GM18511 (cell line): ENCODE data around the gene USE1.
A peak's percentile ranks its signal among the peaks of the same experiment; 100 is the strongest.

ENCODE experiments used
- ATAC-seq: cut with Tn5 transposase; IDR thresholded peaks from one replicate; pipeline ENCODE4 v1.9.1; 2021; ENCODE audit warnings: mild to moderate bottlenecking, moderate library complexity; ENCODE audit not compliant: unreplicated experiment

USE1 gene

DNA sequence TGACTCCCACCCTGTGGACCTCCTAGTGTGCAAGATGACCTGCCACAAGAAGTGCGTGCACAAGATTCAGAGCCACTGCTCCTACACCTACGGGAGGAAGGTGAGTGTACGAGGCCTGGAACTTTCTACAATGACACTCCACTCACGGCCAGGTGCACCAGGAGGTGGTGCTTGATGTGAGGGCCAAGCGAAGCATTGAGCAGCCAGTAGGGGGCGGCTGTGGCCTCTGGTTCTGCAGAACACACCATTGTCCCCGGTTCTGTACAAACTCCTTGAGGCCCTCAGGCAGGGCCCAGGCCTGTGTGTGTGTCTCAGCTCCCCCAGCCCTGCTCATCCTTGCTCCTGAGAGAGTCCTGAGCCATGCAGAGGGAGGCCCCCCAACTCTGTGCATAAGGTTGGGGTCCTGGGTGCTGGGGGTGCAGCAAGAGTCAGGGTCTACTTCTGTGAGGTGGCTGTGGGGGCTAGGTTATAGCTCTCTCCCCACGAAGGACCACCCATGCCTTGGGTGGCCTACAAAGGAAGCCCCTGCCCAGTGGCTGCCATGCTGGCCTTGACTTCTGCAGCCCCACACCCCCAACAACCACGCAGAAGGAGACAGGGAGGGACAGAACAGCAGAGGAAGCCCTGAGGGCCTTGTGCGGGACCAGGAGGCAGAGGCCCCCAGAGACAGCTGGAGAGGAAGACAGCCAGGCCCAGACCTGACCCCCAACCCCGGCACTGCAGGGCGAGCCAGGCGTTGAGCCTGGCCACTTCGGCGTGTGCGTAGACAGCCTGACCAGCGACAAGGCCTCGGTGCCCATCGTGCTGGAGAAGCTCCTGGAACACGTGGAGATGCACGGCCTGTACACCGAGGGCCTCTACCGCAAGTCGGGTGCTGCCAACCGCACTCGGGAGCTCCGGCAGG is 9.7 kb upstream of the USE1 start:
- no peak for ATAC-seq

DNA sequence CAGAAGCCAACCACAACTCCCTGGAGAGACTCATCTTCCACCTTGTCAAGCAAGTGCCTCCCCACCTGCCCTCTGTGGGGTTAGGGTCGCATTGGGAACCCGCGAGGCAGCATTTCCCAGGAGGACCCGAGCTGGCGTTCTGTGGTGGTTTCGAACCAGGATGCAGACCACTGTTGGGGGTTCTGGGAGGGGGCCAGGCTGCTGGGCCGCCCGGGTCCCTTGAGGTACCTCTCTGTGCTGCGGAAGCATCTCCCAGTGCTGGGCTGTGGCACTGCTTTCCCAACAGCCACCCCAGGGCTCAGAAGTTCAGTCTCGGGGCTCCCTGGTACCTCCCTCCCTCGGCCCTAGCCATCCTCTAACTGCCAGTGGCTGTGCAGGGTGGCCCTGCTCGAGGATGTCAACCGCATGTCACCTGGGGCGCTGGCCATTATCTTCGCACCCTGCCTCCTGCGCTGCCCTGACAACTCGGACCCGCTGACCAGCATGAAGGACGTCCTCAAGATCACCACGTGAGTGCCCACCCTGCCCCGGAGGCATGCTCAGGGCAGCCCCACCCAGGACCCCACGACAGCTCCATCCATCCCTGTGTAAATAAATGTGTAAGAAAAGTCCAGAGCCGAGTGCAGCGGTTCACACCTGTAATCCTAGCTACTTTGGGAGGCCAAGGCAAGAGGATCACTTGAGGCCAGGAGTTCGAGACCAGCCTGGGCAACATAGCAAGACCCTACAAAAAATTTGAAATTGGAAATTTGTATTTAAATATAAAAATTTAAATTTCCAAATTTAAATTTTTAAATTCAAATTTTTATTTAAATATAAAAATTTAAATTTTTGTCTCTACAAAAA is 8.2 kb upstream of the USE1 start:
- no peak for ATAC-seq

DNA sequence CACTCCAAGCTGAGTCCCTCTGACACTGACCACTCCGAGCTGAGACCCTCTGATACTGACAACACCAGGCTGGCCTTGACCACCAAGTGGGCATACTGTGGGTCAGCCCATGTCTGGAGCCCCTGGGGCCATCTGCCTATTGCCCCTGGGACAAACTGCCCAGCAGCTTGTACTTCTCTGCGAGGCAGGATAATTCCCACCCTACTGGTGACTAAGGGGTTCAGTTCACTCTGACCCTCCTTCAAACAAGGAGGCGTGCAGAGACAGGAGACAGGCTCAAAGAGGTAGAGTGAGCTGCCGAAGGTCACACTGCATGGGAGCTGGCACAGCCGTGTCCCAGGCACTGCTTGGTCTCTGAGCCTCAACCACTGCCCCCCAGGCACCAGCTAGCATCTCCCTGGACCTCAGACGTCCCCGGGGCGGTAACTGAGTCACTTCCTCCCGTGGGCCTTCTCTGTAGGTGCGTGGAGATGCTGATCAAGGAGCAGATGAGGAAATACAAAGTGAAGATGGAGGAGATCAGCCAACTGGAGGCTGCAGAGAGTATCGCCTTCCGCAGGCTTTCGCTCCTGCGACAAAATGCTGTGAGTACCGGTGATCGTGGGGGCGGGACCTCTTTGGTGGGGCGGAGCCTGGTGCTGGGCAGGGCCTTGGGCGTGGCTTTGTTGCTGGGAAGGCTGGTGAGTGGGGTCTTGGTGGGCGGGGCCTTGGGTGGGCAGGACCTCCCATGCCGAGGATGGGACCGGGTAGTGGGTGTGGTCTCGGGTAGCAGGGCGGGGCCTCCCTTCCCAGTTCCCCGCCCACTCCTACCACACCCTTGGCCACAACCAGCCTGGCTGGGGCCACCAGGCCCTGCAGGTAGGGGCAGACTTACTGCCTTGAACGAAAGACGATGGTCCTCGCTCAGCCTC is 5.8 kb upstream of the USE1 start:
- no peak for ATAC-seq

DNA sequence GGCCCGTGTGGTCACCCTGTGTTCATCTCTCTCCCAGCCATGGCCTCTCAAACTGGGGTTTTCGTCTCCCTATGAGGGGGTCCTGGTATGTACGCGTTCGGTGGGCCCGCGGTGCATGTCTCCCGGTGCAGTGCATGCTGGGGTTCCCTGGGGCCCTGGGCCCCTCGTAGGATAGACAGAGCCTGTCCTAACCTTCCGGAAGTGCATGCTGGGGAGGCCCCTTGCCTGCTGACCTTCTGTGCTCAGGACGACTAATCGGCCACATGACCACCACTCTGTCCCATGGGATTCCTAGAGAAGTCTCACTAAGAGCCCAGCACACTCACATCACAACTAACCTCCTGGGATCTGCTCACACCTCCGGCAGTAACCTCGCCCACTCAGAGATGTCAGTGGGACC is 4.9 kb upstream of the USE1 start:
- ATAC-seq: no peak

DNA sequence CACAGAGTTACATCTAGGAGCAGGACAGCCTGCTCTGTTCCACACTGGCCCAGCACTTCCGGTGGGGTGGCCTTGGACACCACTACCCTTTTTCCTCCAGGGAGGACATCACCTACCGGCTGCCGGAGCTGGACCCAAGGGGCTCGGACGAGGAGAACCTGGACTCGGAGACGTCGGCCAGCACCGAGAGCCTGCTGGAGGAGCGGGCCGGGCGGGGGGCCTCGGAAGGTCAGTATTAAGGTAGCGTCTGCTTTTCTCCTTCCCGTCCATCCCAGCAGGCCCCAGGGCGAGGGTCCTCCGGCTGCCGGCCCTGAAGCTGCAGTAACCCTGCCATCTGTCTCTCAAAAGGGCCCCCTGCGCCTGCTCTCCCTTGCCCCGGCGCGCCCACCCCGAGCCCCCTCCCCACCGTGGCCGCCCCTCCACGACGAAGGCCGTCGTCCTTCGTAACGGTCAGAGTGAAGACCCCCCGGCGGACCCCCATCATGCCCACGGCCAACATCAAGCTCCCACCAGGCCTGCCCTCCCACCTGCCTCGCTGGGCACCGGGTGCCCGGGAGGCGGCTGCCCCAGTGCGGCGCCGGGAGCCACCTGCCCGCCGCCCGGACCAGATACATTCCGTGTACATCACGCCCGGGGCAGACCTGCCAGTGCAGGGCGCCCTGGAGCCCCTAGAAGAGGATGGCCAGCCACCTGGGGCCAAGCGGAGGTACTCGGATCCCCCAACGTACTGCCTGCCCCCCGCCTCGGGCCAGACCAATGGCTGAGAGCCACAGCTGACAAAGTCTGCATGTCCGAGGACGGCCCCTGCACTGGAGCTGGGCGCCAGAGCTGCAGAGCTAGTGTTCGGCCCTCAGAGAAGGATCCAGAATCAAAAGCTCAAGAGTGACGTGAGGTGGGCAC is 3.4 kb upstream of the USE1 start:
- no peak for ATAC-seq

DNA sequence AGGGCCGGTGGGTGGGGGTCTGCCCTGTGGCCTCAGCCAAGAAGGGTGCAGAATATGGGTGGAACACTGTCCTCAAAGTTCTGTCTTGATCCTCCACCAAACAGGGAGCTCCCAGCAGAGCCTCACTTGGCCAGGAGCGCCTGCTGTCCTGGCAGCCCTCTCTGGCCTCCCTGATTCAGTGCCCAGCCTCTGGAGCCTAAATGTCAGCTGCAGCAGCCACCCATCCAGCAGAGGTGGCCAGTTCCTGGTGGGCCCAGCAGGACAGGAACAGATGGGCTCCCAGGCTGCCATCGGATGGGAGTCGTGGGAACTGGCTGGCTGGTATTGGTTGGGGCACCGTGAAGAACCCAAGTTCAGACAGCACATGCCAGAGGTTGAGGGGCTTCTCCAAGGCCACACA is 1.8 kb upstream of the USE1 start:
- no peak for ATAC-seq

DNA sequence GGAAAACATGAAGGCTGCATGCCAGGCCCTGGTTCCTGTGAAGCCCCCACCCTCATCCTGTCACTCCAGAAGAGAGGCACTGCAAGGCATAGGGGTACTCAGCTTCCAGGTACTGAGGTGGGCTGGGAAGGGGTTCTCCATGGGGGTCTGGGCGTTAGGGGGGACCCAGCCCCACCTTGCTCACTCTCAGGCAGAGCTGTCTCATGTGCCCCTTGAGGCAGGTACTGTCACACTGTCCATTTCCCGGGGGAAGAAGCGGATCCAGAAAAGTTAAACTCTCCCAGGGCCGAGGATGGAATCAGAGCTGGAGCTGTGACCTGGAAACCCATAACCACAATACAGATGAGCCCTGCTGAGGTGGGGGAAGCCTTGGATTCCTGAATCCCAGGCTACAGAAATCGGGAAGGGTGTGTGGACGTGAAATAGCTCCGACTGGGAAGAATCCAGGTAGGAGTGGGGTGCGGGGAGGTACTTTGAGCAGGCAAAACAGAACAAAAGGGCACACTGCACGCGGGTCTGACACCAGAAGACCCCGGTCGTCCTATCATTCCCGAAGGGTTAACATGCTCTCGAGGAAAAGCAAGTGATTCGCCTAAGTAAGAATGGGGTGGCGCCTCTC is 540 bp upstream of the USE1 start:
- no peak for ATAC-seq

DNA sequence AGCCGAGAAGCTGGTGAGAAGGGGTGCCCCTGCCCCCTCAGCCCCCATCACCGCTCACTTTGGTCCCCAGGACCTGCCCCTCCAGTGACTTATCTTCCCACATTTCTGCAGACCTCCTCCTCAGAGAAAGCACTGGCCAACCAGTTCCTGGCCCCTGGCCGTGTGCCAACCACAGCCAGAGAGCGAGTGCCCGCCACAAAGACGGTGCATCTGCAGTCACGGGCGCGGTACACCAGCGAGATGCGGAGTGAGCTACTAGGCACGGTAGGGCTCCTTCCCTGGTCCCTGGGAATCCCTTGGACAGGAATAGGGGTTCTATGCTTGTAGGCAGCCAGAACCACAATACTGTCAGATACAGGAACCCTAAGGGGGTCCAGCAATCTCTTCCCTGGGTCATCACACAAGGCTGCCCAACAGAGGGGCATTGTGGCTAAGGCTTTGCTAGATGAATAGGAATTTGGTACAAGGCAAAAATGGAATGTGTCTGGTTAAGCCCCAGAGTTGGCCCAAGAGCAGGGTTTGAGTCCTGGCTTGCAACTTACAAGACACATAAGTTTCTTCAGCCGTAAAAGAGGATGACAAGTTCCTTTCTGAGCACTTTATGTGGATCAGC is 1.0 kb downstream of the USE1 start:
- ATAC-seq: no peak

DNA sequence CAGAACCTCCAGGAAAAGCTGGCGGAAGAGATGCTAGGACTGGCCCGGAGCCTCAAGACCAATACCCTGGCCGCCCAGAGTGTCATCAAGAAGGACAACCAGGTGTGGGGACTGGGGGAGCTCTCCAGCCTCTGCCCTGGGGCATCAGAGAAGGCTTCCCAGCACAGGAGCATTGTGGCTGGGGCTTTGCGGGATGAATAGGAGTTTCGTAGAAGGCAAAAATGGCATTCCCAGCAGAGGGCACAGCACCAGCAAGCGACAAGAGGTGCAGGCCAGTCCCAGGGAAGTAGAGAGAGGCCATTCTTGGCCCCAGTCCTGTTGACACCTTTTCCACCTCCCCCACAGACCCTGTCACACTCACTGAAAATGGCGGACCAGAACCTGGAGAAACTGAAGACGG is 4.1 kb downstream of the USE1 start:
- no peak for ATAC-seq

DNA sequence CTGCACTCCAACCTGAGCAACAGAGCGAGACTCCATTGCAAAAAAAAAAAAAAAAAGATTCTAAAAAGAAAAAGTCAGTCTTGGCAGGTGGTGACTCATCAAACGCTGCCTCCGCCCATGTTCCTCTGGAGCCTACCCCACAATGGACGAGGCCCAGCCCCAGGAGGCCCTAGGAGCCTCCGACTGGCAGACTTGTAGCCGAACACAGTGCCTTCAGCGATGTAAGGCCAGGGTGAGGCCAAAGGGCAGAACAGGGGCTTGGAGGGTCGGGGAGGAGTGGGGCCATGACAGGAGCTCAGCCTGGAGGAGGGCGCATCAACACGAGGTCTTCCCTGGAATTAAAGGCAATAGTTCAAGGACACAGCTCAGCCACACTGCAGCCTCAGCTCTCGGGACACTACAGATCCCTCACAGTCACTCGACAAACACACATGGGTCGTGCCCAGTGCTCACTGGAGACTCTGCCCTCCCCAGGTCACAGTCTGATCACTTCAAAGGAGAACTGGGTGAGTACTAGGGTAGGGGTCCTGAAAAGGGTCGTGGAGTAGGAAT is 5.1 kb downstream of the USE1 start:
- no peak for ATAC-seq

DNA sequence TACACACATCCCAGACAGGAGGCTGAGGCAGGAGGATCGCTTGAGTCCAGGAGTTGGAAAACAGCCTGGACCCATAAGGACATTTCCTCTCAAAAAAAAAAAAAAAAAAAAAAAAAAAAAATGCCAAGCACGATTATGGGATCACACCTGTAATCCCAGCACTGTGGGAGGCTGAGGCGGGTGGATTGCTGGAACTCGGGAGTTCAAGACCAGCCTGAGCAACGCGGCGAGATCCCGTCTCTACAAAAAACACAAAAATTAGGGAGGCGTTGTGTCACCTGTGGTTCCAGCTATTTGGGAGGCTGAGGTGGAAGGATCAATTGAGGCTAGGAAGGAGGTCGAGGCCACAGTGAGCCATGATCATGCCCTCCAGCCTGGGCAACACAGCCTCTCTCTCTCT is 9.9 kb downstream of the USE1 start:
- no peak for ATAC-seq

DNA sequence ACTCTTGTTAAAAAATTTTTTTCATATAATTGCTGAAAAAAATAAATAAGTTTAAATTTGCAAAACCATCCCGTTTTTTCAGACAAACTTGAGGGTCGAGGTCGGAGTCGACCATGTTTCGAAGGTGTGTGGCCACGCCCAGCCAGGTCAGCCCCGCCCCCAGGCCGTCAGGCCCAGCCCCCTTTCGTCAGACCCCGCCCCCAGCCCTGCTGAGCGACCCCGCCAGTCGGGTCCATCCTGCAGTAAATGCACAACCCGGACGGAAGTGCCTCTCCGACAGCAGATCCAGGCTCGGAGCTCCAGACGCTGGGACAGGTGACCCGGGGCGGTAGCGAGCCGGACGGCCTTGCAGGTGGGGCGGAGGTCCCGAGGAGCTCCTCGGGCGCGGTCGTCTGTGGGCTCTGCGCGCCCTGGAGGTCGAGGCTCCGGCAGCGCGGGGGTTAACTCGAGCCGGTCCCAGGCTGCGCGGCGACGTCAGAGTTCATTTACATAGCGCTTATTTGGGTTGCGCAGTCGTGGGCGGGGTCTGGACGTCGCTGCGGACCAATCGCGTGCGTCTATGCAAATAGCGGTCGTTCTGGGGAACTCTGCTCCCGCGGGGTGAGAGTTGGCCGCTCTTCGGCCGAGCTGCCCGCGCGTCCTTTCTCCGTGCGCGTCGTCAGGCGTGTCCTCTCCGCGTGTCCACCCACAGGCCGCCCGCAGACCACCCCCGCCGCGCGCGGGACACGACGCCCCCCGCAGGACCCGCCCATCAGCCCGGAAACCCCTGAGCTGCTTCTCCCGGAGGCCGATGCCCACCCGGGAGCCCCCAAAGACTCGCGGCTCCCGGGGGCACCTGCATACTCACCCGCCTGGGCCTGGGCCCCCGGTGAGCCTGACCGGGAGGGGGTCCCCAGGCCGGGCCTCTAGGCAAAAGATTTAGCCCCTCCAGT is 11.1 kb downstream of the USE1 start, which contains the start of gene OCEL1:
TSS of gene OCEL1 (plus strand) at position 225 of the 932 bp plus-strand sequence. CDS start at position 247, 22 bp downstream.
- peak; percentile 88 for ATAC-seq

DNA sequence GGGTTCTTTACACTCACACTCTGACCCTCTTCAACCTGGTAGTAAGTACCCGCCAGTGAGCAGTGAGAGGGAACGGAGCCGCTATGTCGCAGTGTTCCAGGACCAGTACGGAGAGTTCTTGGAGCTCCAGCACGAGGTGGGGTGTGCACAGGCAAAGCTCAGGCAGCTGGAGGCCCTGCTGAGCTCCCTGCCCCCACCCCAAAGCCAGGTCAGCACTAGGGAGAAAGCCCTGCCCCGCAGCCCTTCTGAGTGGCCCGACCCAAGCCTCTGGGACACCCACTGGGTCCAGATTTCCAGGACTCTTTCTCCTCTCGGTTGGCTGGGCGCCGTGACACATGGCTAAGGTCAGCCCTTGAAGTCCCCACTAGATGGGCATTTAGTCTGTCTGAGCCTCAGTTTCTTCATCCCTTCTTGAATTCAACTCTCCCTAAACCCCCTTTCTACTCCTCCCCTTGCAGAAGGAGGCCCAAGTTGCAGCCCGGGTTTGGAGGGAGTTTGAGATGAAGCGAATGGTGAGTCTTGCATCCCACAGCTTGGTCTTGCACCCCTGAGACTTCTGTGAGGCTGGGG is 12.7 kb downstream of the USE1 start:
- ATAC-seq: no peak

DNA sequence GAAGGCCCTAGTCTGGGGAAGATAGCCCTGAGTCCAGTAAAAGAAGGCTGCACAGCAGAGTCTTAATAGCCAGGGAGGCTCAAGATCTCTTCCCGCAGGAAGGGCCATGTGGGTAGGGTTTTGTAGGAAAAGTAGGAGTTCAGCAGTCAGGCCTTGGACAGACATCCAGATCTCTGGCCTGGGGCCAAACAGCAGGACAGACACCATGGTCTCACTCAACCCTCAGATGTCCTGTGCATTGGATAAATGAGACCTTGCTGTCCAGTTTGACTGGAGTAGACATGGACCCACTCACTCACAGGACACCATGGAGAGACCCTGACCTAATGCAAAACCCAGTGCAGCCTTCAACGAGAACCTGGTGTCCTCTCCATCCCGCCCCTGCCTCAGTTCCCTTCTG is 14.7 kb downstream of the USE1 start:
- no peak for ATAC-seq

DNA sequence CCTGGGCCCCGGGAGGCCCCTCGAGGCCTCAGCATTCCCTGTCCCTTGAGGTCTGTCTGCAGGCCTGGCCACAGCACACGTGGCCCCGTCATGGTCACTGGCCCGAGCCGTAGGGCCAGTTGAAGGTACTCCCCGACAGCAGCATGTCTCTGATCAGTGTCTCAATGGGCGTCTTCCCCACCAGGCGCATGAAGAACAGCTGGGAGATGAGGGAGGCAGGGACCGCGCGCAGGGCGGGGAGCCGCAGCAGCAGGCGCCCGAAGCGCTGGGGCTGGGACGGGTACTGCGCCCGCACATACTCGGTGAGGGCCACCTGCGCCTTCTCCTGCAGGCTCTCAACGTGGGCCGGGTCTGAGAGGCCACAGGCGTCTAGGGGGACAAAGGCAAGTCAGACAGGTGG is 17.1 kb downstream of the USE1 start:
- no peak for ATAC-seq

DNA sequence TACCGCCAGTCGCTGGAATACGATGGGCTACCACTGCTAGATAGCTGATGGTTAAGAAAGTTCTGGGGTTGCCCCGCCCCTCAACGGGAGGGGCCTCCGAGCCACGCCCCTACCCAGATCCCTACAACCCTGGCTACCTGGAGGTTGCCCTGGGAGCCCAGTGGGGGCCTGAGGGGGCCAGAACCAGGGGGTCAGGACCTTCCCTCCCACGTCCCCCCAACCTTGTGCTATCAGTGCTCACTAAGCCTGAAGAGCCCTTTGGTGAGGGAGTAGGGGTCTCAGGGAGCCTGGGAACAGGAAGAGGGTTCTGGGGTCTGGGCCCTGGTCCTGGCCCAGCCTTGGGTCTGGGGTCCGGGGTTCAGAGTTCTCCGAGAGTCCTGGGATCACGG is 19.7 kb downstream of the USE1 start:
- ATAC-seq: no peak

DNA sequence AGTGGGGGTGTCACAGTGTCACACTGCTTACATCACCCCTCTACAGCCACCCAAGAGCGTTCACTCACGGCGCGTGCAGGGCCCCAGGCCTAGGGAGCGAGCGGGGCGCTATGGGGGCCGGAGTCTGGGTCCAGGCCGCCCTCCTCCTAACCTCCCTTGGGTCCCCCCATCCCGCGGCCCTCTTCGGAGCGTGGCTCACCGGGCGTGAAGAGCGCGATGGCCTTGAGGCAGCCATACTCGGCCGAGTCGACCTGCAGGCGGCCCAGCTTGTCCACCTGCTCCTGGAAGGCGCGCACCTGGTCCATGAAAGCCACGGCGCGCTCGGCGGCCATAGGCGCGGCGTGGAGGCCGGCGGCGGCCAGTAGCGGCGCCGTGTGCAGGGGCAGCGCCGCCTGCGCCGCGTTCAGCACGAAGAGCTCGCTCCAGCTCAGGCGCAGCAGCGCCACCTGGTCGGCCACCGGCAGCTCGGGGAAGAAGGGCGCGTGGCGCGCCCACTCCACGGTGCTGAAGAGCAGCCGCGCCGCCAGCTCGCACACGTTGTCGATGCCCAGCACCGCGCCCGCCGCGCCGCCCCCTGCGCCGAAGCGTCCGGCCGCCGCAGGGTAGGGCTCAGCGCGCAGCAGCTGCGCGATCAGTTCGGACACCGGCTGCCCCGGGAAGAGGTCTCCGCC is 20.3 kb downstream of the USE1 start:
- ATAC-seq: no peak
